ENCODE results near the gene PAX3.
"Not testable (repeated sequence)": the region's sequence is repeated elsewhere in the genome, so short reads cannot be mapped to it uniquely, and the experiment has no call there.

PAX3 gene

DNA sequence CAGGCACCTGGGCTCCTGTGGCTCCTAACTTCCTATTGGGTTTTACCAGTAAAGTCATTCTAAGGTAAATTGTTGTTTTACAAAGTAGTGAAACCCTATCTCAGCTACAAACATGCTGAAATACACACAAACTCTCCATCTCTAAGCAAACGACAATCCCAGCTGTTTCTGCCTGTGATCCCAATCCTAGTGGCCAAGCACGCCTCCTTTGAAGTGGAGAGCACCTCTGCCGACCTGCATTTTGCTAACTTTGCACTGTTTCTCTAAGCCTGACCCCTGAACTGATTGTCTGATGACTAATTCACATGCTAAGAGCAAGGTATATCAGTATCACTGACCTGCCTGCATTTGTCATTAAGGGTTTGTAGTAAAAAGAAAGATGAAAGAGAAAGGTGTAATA, 124.3 kb downstream of the PAX3 start:
- no peak overlapping the region for H3K4me3 ChIP-seq (ENCODE audit: low read depth, low read length)
- TF ChIP-seq, protein P1, sequence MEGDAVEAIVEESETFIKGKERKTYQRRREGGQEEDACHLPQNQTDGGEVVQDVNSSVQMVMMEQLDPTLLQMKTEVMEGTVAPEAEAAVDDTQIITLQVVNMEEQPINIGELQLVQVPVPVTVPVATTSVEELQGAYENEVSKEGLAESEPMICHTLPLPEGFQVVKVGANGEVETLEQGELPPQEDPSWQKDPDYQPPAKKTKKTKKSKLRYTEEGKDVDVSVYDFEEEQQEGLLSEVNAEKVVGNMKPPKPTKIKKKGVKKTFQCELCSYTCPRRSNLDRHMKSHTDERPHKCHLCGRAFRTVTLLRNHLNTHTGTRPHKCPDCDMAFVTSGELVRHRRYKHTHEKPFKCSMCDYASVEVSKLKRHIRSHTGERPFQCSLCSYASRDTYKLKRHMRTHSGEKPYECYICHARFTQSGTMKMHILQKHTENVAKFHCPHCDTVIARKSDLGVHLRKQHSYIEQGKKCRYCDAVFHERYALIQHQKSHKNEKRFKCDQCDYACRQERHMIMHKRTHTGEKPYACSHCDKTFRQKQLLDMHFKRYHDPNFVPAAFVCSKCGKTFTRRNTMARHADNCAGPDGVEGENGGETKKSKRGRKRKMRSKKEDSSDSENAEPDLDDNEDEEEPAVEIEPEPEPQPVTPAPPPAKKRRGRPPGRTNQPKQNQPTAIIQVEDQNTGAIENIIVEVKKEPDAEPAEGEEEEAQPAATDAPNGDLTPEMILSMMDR (IDR thresholded peaks at IDR 0.05; ENCODE audit: insufficient read depth, low read depth, low read length, missing control alignments) = no peak
- DNase-seq (ENCODE audit: low read depth) = no peak

DNA sequence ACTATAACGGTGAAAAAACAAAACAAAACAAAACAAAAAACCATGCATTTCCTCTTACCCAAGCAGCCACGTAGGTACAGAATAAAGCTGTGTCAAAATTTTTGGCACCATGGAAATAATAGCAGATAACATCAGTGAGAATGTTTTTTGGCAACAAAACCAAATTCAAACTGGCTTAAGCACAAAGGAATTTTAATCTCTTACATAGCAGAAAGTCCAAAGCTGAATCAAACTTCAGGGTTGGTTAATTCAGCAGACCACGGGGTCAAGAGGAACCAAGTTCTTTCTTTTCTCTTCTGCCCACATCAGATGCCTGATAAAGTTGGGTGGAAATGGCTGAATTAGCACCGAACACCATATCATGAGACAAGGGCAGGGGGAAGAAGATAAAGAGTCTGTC, 129.5 kb downstream of the PAX3 start:
- H3K4me3 ChIP-seq (ENCODE audit: low read depth, low read length) = no peak overlapping the region
- TF ChIP-seq, protein P1 (IDR thresholded peaks at IDR 0.05; ENCODE audit: insufficient read depth, low read depth, low read length, missing control alignments) = no peak
- no peak for DNase-seq (ENCODE audit: low read depth)

DNA sequence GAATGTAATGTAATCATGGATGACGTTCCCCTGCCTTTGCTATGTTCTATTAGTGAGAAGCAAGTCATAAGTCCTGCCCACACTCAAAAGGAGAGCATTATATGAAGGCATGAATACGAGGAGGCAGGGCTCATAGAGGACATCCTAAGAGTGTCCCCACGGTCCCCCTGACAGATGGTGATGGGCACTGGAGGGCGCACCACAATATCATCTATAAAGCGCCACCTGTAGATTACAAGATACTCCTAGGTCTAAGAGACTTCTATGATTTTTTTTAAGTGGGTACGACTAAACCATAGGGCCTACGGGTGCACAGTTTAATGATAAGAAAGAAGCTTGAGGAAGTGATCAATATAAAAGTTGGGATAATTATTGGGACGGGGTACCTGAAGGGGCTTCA, 131.0 kb downstream of the PAX3 start:
- TF ChIP-seq, protein P1 (IDR thresholded peaks at IDR 0.05; ENCODE audit: insufficient read depth, low read depth, low read length, missing control alignments) = no peak
- no peak for DNase-seq (ENCODE audit: low read depth)
- H3K4me3 ChIP-seq (ENCODE audit: low read depth, low read length) = no peak overlapping the region

DNA sequence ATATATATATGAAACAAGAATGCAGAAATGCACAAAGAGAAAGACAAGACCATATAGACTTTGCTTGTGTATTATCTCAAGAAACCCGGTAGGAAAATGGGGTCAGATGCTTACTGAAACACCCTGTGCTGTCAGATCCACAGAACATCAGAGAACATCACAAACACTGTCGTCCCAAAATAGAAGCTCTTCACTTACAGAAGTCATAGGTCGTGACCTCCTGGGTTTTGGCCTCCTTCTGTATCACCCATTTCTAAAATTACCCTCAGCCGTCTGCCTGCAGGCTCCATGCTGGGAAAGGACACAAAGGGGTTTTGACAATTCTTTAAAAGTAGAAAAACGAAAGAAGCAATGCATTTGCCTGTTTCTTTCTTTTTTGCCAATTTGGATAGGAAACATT, 137.9 kb downstream of the PAX3 start:
- DNase-seq (ENCODE audit: low read depth) = no peak
- TF ChIP-seq, protein P1 (IDR thresholded peaks at IDR 0.05; ENCODE audit: insufficient read depth, low read depth, low read length, missing control alignments) = no peak
- H3K4me3 ChIP-seq (ENCODE audit: low read depth, low read length) = no peak overlapping the region

DNA sequence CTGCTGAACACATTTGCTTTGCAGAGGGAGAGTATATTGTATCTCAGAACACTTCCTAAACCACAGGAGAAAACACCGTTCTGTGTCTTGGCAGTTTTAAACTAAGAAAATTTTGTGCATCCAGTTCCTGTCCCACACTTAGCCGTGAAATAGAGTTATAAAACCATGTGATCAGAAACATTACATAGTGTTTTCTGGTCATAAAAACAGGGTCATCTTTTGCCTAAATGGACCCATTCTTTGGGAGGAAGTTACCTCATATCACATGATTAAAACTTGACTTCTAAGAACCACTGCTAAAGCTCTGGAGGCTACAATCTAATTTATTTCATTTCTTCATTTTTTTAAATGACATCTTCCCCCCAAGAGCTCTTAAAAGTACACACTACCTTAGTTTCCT, 138.7 kb downstream of the PAX3 start:
- H3K4me3 ChIP-seq (ENCODE audit: low read depth, low read length) = no peak overlapping the region
- TF ChIP-seq, protein P1 (IDR thresholded peaks at IDR 0.05; ENCODE audit: insufficient read depth, low read depth, low read length, missing control alignments) = no peak
- DNase-seq (ENCODE audit: low read depth) = no peak

DNA sequence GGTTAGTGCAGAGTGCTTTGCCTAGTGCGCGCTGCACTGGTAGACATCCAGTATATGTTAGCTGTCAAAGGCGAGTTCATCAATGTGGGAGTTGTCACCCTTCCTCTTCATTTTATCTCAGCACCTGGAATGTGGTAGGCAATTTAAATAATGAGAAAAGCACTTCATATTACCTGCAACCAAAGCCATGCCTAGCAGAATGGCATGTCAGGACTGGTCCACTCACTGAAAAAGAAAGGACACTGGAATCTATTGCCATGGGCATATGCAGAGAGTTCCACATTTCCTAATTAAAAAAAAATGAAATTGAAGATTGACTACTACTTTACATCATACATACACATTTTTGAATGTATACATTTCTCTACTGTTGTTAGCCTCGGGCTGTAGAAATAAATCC, 139.6 kb downstream of the PAX3 start:
- TF ChIP-seq, protein P1 (IDR thresholded peaks at IDR 0.05; ENCODE audit: insufficient read depth, low read depth, low read length, missing control alignments) = no peak
- DNase-seq (ENCODE audit: low read depth) = no peak
- no peak overlapping the region for H3K4me3 ChIP-seq (ENCODE audit: low read depth, low read length)

DNA sequence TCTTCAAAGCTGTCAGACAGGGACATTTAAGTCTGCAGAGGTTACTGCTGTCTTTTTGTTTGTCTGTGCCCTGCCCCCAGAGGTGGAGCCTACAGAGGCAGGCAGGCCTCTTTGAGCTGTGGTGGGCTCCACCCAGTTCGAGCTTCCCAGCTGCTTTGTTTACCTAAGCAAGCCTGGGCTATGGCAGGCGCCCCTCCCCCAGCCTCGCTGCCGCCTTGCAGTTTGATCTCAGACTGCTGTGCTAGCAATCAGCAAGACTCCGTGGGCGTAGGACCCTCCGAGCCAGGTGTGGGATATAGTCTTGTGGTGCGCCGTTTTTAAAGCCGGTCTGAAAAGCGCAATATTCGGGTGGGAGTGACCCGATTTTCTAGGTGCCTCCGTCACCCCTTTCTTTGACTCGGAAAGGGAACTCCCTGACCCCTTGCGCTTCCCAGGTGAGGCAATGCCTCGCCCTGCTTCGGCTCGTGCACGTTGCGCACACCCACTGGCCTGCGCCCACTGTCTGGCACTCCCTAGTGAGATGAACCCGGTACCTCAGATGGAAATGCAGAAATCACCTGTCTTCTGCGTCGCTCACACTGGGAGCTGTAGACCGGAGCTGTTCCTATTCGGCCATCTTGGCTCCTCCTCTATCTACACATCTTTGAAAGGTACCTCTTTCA, 143.7 kb downstream of the PAX3 start:
- not testable (repeated sequence) for DNase-seq (ENCODE audit: low read depth); H3K4me3 ChIP-seq (ENCODE audit: low read depth, low read length)
